ENCODE results near the gene MED26. TPM values are rescaled to one million over a fixed set of nuclear protein-coding genes. Genes with fewer than 3 reads are reported as not detected.
A peak's percentile ranks its signal among the peaks of the same experiment; 100 is the strongest.

Gene MED26
- total RNA-seq, 1 donor, result 7.1 TPM

DNA sequence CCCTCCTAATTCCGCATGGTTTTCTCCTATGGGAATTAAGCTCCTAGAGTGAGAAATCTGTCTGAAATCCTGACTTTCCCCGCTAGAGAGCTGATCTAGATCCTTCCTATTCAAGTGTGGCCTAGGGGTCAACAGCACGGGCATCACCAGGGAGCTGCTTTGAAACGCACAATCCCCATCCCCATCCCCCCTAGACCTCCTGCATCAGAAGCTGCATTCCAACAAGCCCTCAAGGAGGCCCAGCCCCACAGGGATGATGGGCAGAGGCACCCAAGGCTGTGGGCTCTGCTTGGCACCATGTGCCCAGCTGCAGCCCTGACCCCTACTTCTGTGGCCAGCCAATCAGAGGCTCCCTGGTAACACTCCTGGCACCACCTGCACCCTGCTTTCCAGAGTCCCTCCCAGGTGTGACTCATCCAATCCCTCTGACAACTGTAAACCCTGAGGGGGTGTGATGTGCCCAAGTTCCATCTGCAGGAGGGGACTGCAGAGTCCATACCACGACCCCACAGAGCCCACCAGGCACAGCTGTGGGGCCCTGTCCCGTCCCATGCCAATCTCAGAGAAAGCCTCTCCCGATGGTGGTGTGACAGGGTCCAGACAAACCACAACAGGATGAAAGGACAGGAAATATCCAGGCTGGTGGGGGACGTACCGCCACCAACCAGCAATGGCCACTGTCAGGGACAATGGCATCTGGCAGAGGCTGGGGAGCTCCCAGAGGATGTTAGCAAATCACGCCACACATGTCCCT, 36.0 kb downstream of the MED26 start:
- H3K4me3 ChIP-seq (ENCODE audit: low read depth, low read length), result no peak overlapping the region
- DNase-seq (ENCODE audit: low read depth), result no peak
- TF ChIP-seq, protein P1, sequence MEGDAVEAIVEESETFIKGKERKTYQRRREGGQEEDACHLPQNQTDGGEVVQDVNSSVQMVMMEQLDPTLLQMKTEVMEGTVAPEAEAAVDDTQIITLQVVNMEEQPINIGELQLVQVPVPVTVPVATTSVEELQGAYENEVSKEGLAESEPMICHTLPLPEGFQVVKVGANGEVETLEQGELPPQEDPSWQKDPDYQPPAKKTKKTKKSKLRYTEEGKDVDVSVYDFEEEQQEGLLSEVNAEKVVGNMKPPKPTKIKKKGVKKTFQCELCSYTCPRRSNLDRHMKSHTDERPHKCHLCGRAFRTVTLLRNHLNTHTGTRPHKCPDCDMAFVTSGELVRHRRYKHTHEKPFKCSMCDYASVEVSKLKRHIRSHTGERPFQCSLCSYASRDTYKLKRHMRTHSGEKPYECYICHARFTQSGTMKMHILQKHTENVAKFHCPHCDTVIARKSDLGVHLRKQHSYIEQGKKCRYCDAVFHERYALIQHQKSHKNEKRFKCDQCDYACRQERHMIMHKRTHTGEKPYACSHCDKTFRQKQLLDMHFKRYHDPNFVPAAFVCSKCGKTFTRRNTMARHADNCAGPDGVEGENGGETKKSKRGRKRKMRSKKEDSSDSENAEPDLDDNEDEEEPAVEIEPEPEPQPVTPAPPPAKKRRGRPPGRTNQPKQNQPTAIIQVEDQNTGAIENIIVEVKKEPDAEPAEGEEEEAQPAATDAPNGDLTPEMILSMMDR (IDR thresholded peaks at IDR 0.05; ENCODE audit: insufficient read depth, low read length), result no peak

DNA sequence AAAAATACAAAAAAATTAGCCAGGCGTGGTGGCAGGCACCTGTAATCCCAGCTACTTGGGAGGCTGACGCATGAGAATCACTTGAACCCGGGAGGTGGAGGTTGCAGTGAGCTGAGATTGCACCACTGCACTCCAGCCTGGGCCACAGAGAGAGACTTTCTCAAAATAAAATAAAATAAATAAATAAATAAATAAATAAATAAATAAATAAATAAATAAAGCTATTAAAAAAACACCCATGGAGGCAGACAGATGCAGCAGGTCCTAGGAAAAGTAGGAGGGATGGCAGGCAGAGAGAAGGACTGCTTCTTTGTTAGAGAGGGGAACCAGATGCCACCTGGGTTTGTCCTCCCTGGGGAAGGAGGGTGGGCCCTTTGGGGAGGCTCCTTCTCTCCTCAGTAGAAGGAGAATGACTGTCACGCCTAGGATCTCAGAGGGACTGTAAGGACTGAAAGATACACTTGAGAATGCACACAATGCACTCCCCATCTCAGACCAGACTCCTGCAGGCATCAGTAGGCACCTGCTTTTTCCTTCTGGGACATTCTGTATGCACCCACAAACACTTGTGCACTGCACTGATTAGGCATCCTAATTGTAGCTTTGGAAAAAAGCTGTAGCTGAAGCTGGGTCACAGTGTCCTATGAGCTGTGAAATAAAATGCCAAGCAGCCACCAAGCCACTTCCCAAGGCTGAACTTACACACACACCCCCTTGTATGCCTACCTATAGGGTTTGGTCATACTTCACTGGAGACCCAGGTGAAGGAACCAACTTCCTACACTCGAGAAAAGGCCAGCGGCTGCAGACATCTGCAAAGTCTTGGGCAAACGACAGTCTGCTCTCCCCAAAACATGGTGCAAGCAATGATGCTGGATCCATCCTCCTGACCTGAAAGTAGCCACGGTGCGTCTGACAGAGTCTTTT, 36.9 kb downstream of the MED26 start:
- no peak overlapping the region for H3K4me3 ChIP-seq (ENCODE audit: low read depth, low read length)
- TF ChIP-seq, protein P1 (IDR thresholded peaks at IDR 0.05; ENCODE audit: insufficient read depth, low read length), result no peak
- DNase-seq (ENCODE audit: low read depth), result no peak

DNA sequence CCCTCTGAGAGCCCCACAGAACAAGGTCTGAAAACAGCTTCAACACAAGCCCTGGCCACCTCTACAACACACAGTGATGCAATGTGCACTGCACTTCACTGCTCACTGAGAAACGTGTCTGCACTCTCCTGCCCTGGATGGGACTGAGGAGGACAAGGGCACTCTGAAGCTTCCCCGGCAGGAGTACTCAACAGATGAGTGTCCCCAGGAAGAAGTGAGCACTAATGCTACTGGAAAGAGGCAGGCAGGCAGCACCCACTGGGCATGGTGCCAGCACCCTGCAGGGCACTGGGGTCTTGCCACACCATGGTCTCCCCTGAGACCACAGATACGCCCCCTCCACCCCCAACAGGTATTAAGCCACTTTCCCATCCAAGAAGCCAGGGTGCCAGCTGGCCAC, 38.1 kb downstream of the MED26 start:
- TF ChIP-seq, protein P1 (IDR thresholded peaks at IDR 0.05; ENCODE audit: insufficient read depth, low read length), result no peak
- DNase-seq (ENCODE audit: low read depth), result no peak
- H3K4me3 ChIP-seq (ENCODE audit: low read depth, low read length), result no peak overlapping the region

DNA sequence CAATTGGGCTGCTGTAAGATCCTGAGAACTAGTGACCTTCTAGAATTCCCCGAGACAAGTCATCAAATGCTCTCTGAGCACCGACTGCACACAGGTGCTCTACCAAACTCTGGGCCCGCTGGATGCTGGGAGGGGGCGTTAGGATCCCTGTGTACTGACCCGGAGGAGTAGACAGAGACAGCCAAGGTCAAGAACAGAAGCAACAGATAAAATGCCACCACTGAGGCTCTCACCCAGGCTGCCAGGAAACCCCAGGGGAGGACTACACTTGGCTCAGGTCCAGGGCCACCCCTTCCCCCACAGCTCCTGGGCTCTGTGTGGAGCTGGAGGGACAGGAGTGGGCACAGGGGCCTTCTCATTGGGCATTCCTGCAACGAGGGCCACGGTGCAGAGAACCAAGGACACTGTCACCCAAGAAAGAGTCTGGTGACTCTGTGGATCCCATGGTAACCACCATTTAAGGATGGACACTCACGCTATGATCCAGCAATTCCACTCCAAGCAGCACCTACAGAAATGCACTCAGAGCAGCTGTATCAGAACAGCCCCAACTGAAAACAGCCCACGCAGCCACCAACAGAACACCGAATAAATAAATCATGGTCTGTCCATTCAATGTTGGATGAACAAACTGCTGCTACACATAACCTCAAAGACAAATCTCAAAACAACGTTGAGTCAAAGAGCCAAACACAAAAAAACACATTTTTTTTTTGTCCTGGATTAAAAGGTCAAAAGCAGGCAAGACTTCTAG, 39.0 kb downstream of the MED26 start:
- DNase-seq (ENCODE audit: low read depth), result no peak
- no peak overlapping the region for H3K4me3 ChIP-seq (ENCODE audit: low read depth, low read length)

DNA sequence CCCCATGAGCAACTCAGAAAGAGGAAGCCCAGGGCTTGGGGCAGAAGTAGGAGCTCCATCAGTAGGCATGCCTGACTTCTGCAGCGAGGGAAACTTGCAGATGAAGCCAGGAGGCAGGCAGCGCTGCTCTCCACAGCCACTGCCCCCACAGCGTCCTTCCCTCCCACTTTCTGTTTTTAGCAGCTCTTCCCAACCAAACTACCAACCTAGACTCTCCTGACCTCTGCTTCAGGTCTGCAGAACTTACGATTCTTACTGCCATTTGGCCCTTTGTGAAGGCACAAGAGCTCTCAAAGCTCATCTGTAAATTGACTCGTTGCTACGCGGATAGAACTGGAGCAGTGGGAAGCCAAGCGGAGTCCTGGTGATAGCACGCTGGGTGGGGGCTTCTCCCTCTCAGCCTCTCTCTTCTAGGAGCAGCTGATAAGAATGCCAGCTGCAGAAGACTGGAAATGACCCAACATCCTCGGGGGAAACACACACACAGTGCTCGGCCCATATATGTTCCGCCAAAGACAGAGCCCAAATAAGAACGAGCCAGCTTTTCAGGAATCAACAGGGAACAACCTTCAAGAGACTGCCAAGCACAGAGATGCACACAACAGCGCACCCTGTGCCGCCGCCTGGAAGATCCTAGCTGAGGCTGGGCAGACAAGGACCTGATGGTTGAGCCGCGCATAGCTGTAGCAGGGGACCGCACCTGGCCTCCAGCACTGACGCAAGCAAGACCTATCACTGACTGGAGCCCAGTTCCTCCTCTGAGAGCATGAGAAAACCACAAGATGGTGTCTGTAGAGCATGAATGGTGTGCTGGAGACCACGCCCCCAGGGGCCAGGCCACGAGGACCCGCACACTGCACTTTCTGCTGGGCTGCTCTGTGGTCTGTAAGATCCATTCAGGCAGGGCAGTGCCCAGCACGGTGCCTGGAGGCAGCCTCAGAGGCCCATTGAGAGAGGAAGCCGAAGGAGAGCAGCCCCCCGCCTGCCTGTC, 39.9 kb downstream of the MED26 start:
- peak overlapping the region; percentile 22 for H3K4me3 ChIP-seq (ENCODE audit: low read depth, low read length)
- peak; percentile 42 for DNase-seq (ENCODE audit: low read depth)
- TF ChIP-seq, protein P1 (IDR thresholded peaks at IDR 0.05; ENCODE audit: insufficient read depth, low read length), result no peak

More for the DNA sequence above, 39.0 kb downstream of the MED26 start:
- TF ChIP-seq, protein P1 (IDR thresholded peaks at IDR 0.05; ENCODE audit: insufficient read depth, low read length), result no peak
